GM12892 (cell line): Measurements from ENCODE around the gene CASTOR1.

Experiments
- POLR2A ChIP-seq: IDR thresholded peaks from 2 replicates; pipeline ENCODE4 v1.6.1; 2011; ENCODE audit warnings: low read depth, low read length, control low read depth
- TAF1 ChIP-seq: IDR thresholded peaks from 2 replicates; pipeline ENCODE4 v1.6.1; 2011; ENCODE audit warnings: low read depth, mild to moderate bottlenecking, control low read depth, low read length, borderline replicate concordance

DNA sequence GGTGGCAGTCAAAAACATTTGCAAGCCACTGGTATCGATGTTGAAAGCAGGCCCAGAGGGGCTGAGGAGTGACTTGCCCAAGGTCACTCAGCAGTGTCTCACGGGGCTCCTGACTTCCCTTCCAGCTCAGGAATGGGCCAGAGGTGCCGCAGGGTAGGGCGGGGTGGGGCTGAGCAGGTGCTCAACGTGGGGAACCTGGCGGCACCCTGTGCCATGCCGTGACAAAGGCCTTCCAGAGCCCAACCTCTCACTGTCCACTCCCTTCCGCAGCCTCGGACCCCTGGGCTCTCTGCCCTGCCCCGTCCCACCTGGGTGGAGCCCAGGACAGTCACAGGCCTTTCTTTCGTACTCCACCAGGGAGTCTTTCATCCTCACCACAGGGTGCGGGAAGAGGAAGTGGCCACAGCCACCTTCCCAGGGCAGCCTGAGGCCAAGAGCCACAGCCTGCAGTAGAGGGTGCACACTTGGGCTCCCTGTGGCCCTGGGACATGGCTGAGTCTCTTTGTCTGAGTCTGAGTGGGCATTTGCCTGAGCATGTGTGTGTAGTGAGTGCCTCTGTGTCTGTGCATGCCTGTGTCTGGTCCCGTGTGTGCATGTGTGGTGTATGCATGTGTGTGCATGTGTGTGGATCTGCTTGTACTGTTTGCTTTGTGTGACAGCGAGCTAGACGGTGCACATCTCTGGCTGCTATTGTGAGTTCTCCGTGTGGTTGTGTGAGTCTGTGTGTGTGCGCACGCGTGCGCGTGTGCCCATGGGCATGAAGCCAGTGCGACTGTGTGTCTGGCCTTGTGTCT lies 36.7 kb downstream of the CASTOR1 start:
- TF ChIP-seq POLR2A (no peak), TAF1 (no peak)
